H9 (cell line): Measurements from ENCODE around the gene CD79A. TPM values are rescaled to one million over a fixed set of nuclear protein-coding genes. Genes with fewer than 3 reads are reported as not detected.

ENCODE experiments used
- DNase-seq: peaks from one replicate; pipeline ENCODE4 v3.0.0-alpha.2; 2017
- H2AFZ ChIP-seq: one replicate; pipeline ENCODE4 v1.6.1; 2013; ENCODE audit warnings: mild to moderate bottlenecking, low read length, control low read depth, moderate library complexity
- H2AK5ac ChIP-seq: 2 replicates; pipeline ENCODE4 v1.6.1; 2013; ENCODE audit warnings: low read length, control low read depth, mixed read lengths; ENCODE audit not compliant: insufficient read length
- H2BK120ac ChIP-seq: one replicate; pipeline ENCODE4 v1.6.1; 2013; ENCODE audit warnings: low read depth, mild to moderate bottlenecking, low read length, control low read depth, inconsistent platforms; ENCODE audit not compliant: poor library complexity, severe bottlenecking
- H2BK12ac ChIP-seq: 2 replicates; pipeline ENCODE4 v1.6.1; 2013; ENCODE audit warnings: low read length, control low read depth, mixed read lengths, low read depth; ENCODE audit not compliant: insufficient read length
- H2BK15ac ChIP-seq: 2 replicates; pipeline ENCODE4 v1.6.1; 2013; ENCODE audit warnings: low read depth, low read length, control low read depth
- H2BK20ac ChIP-seq: one replicate; pipeline ENCODE4 v1.6.1; 2013; ENCODE audit warnings: low read depth, mild to moderate bottlenecking, low read length, control low read depth, inconsistent platforms; ENCODE audit not compliant: poor library complexity, severe bottlenecking
- H2BK5ac ChIP-seq: 2 replicates; pipeline ENCODE4 v1.6.1; 2013; ENCODE audit warnings: low read length, control low read depth, mixed read lengths; ENCODE audit not compliant: insufficient read length
- H3K14ac ChIP-seq: 2 replicates; pipeline ENCODE4 v1.6.1; 2013; ENCODE audit warnings: low read length, control low read depth; ENCODE audit not compliant: insufficient read depth
- H3K18ac ChIP-seq: 2 replicates; pipeline ENCODE4 v1.6.1; 2013; ENCODE audit warnings: low read depth, mild to moderate bottlenecking, mixed read lengths, low read length, control low read depth; ENCODE audit not compliant: insufficient read length
- H3K23ac ChIP-seq: 2 replicates; pipeline ENCODE4 v1.6.1; 2013; ENCODE audit warnings: low read length, control low read depth, mixed read lengths, low read depth; ENCODE audit not compliant: insufficient read length
- H3K23me2 ChIP-seq: 2 replicates; pipeline ENCODE4 v1.6.1; 2013; ENCODE audit warnings: low read depth, mild to moderate bottlenecking, mixed read lengths, low read length, control low read depth; ENCODE audit not compliant: insufficient read length, poor library complexity, severe bottlenecking
- H3K27ac ChIP-seq: 2 replicates; pipeline ENCODE4 v1.5.1; 2013; ENCODE audit warnings: low read length, control low read depth, mixed read lengths, low read depth; ENCODE audit not compliant: insufficient read length
- H3K27me3 ChIP-seq: 2 replicates; pipeline ENCODE4 v1.6.1; 2013; ENCODE audit warnings: low read length, control low read depth, inconsistent platforms; ENCODE audit not compliant: insufficient read depth
- H3K4ac ChIP-seq: 2 replicates; pipeline ENCODE4 v1.6.1; 2013; ENCODE audit warnings: low read depth, mild to moderate bottlenecking, control low read depth, inconsistent platforms, low read length, moderate library complexity
- H3K4me1 ChIP-seq: 2 replicates; pipeline ENCODE4 v1.6.1; 2013; ENCODE audit warnings: low read length, control low read depth, inconsistent platforms; ENCODE audit not compliant: insufficient read depth
- H3K4me2 ChIP-seq: 2 replicates; pipeline ENCODE4 v1.6.1; 2013; ENCODE audit warnings: low read length, control low read depth, mixed read lengths; ENCODE audit not compliant: insufficient read length, insufficient read depth
- H3K56ac ChIP-seq: 2 replicates; pipeline ENCODE4 v1.6.1; 2013; ENCODE audit warnings: low read depth, mild to moderate bottlenecking, mixed read lengths, low read length, control low read depth; ENCODE audit not compliant: insufficient read length
- H3K79me1 ChIP-seq: 2 replicates; pipeline ENCODE4 v1.6.1; 2013; ENCODE audit warnings: low read depth, mild to moderate bottlenecking, moderate library complexity, low read length, control low read depth, inconsistent platforms; ENCODE audit not compliant: insufficient read depth, poor library complexity, severe bottlenecking
- H3K79me2 ChIP-seq: 2 replicates; pipeline ENCODE4 v1.6.1; 2013; ENCODE audit warnings: low read length, control low read depth, inconsistent platforms; ENCODE audit not compliant: insufficient read depth
- H3K9ac ChIP-seq: 2 replicates; pipeline ENCODE4 v1.6.1; 2013; ENCODE audit warnings: low read length, control low read depth, mixed read lengths; ENCODE audit not compliant: insufficient read length; ENCODE audit errors: extremely low read depth
- H3K9me3 ChIP-seq: one replicate; pipeline ENCODE4 v1.6.1; 2013; ENCODE audit warnings: low read depth, low read length, inconsistent platforms; ENCODE audit not compliant: control insufficient read depth
- H3T11ph ChIP-seq: one replicate; pipeline ENCODE4 v1.6.1; 2013; ENCODE audit warnings: mild to moderate bottlenecking, low read length, control low read depth, inconsistent platforms
- H4K20me1 ChIP-seq: one replicate; pipeline ENCODE4 v1.6.1; 2013; ENCODE audit not compliant: control insufficient read depth, insufficient read length, insufficient read depth
- H4K5ac ChIP-seq: 2 replicates; pipeline ENCODE4 v1.6.1; 2013; ENCODE audit warnings: low read depth, mild to moderate bottlenecking, mixed read lengths, low read length, control low read depth; ENCODE audit not compliant: insufficient read length
- H4K8ac ChIP-seq: replicated peaks from 2 replicates; pipeline ENCODE4 v1.6.1; 2013; ENCODE audit warnings: low read length, control low read depth, mixed read lengths, low read depth; ENCODE audit not compliant: insufficient read length
- H4K91ac ChIP-seq: 2 replicates; pipeline ENCODE4 v1.6.1; 2013; ENCODE audit warnings: low read depth, mild to moderate bottlenecking, moderate library complexity, mixed read lengths, low read length, control low read depth; ENCODE audit not compliant: insufficient read length
- H3K27ac Mint-ChIP-seq, 3 experiments: 2 replicates in 2 of 3; 3 replicates in 1 of 3; pipeline ENCODE4 v1.8.0; 2020 to 2021; ENCODE audit warnings: mixed read lengths in 3 of 3, mild to moderate bottlenecking in 1 of 3, moderate library complexity in 1 of 3
- H3K27me3 Mint-ChIP-seq: 2 replicates; pipeline ENCODE4 v1.8.0; 2021; ENCODE audit warnings: low read depth, mild to moderate bottlenecking, moderate library complexity, mixed read lengths
- H3K36me3 Mint-ChIP-seq, 3 experiments: 2 replicates in 2 of 3; 3 replicates in 1 of 3; pipeline ENCODE4 v1.8.0; 2020 to 2021; ENCODE audit warnings: low read depth in 3 of 3, mixed read lengths in 3 of 3; ENCODE audit not compliant: insufficient read depth in 1 of 3
- H3K4me1 Mint-ChIP-seq, 2 experiments: 2 replicates each; pipeline ENCODE4 v1.8.0; 2020; ENCODE audit warnings: mixed read lengths in 2 of 2
- H3K4me3 Mint-ChIP-seq, 2 experiments: 2 replicates in 1 of 2; 3 replicates in 1 of 2; pipeline ENCODE4 v1.8.0; 2020 to 2021; ENCODE audit warnings: mild to moderate bottlenecking in 2 of 2, mixed read lengths in 2 of 2, moderate library complexity in 1 of 2
- H3K9me3 Mint-ChIP-seq, 2 experiments: 2 replicates in 1 of 2; 3 replicates in 1 of 2; pipeline ENCODE4 v1.8.0; 2020; ENCODE audit warnings: mild to moderate bottlenecking in 2 of 2, mixed read lengths in 2 of 2, moderate library complexity in 1 of 2
- CTCF ChIP-seq: fragments of 200-600 bp; sonication (generic); conservative IDR thresholded peaks from 3 replicates; pipeline ENCODE4 v1.8.0; 2021; ENCODE audit warnings: antibody characterized with exemption, mild to moderate bottlenecking
- WGBS: extraction: QIAGEN DNeasy Blood & Tissue Kit; methylation state at CpG from one replicate; pipeline ENCODE4 v1.1.7; 2013; ENCODE audit warnings: missing lambda C conversion rate, low lambda C conversion rate, mixed read lengths; ENCODE audit not compliant: insufficient read length; ENCODE audit errors: extremely low coverage; 5-methylcytosine and 5-hydroxymethylcytosine counted together
- total RNA-seq: library from RNA; stranded (reverse); gene quantifications from 2 replicates; pipeline ENCODE4 v1.2.1, GENCODE V29; 2021

The CD79A gene
- total RNA-seq, 1 experiment from 2014 or later: 0.22 TPM

GRCh38 chr19:41923045-41923788, 46.1 kb downstream of the CD79A start:
- no peak for DNase-seq
- H3K14ac ChIP-seq: no peak overlapping the region
- H3K27ac ChIP-seq: no peak overlapping the region
- peaks cover 2% of the 10 kb centered on the region for H3K23me2 ChIP-seq
- H3K4me1 ChIP-seq: no peaks in the 10 kb centered on the region; the same call in 1 of the 2 replicates
- TF ChIP-seq CTCF: no peak
- H4K8ac ChIP-seq: no peak overlapping the region
- no peak overlapping the region for H3K4ac ChIP-seq
- no peak overlapping the region for H3K9ac ChIP-seq
- no peak overlapping the region for H2BK120ac ChIP-seq
- no peak overlapping the region for H2AFZ ChIP-seq
- Mint-ChIP-seq H3K4me3 (no peak overlapping the region; a peak in 1 of 5 replicates), H3K4me1 (peaks cover 0 to 17% of the 10 kb centered on the region in 2 experiments; a peak in 2 of 4 replicates), H3K27me3 (peaks cover 16% of the 10 kb centered on the region), H3K9me3 (no peaks in the 10 kb centered on the region; a peak in 2 of 5 replicates), H3K27ac (no peak overlapping the region), H3K36me3 (no peaks in the 10 kb centered on the region)
- no peak overlapping the region for H4K5ac ChIP-seq
- H4K91ac ChIP-seq: no peak overlapping the region
- peaks cover 3% of the 10 kb centered on the region for H4K20me1 ChIP-seq
- no peak overlapping the region for H3K56ac ChIP-seq
- no peak overlapping the region for H2AK5ac ChIP-seq
- no peak overlapping the region for H2BK20ac ChIP-seq
- no peaks in the 10 kb centered on the region for H3K79me2 ChIP-seq
- no peak overlapping the region for H3K23ac ChIP-seq
- no CpG with 5 or more reads among the region's 6 CpGs for WGBS
- H3K18ac ChIP-seq: no peak overlapping the region
- no peaks in the 10 kb centered on the region for H3K9me3 ChIP-seq
- H3K27me3 ChIP-seq: peaks cover 93% of the 10 kb centered on the region
- H2BK12ac ChIP-seq: no peak overlapping the region
- no peak overlapping the region for H2BK15ac ChIP-seq
- H3T11ph ChIP-seq: no peak overlapping the region
- H2BK5ac ChIP-seq: no peak overlapping the region
- H3K79me1 ChIP-seq: no peaks in the 10 kb centered on the region
- H3K4me2 ChIP-seq: no peak overlapping the region
